Stimulated activated CD8-positive, alpha-beta memory T cell treated with anti-CD3 and anti-CD28 coated beads, Interleukin-15, amount 100 ng/mL, for 1 hour (primary cell): ENCODE results near the gene GRM5.
"Not testable (repeated sequence)": the region's sequence is repeated elsewhere in the genome, so short reads cannot be mapped to it uniquely, and the experiment has no call there.

Experiments used
- DNase-seq: peaks from one replicate; pipeline ENCODE4 v3.0.0-alpha.2; 2020; ENCODE audit warnings: low read depth

Gene GRM5

DNA sequence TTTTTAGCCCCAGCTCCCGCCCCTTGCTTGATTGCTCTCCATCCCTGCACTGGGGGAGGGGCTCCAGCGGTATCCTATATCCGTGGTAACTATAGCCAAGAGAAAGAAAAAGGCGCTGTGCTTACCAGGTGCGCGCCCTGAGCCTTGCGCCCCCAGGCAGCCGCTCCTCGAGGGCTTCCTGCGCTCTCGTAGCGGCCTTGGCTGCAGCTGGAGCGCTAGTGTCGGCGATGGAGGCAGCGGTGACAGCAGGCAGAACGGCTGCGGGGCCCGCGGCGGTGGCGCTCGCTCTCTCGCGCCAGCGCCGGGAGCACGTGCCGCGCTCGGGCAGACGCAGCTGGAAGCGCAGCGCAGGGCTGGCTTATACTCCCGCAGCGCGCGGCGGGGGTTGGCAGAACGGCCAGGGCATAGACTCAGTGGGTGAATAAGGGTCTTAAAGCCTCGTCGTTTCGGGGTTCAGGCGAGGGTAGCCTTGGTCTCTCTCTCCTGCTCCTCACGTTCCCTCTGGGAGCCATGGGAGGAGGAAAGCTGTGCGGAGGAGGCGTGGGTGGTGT lies at the start of gene GRM5:
Gene GRM5 (minus strand): TSS at position 332 of the 551 bp plus-strand sequence. CDS start 18,110 bp downstream, outside the sequence.
- not testable (repeated sequence) for DNase-seq

DNA sequence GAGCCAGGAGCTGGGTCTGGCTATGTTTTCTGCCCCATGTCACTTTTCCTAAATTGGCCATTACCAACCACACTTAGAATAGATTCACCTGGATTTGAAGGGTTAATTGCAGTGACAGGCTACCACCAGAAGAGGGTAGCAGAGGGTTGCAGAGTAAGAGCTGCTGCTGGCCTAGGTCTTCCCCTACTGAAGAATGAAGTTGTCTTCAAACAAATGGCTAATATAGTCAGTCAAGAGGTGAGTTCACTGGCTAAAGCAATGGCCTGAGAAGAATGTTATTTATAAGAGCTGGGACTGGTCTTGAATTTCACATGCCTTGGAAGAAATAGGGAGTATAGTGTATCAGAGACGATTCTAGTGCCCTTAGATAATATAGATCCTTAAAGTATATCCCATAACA lies 32.2 kb upstream of the GRM5 start:
- not testable (repeated sequence) for DNase-seq

DNA sequence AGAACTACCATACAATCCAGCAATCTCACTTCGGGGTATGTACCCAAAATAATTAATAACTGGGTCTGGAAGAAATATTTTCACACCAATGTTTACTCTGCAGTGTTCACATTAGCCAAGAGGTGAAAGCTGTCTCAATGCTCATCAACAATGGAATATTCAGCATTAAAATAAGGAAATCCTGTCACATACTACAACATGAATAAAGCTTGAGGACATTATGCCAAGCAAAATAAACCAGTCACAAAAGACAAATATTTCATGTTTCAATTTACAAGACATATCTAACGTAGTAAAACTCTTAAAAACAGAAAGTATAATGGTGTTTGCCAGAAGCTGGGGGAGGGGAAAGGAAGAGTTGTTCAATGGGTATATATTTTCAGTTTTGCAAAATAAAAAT lies 28.0 kb upstream of the GRM5 start:
- not testable (repeated sequence) for DNase-seq

DNA sequence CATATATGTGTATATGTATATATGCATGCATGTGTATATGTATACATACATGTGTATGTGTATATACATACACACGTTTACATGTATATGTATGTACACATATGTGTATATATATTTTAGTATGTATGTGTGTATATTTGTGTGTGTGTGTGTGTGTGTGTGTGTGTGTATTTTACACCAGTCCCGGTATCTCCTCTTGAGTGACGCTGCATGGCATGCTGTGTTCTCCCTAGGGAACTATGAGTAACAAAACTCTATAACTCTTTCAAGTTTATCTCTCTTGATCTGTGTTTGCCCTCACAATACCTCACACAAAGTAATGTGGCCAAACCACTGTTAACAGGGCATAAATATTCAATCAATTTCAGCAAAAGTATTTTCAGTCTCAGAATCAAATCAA lies 19.2 kb upstream of the GRM5 start:
- not testable (repeated sequence) for DNase-seq

DNA sequence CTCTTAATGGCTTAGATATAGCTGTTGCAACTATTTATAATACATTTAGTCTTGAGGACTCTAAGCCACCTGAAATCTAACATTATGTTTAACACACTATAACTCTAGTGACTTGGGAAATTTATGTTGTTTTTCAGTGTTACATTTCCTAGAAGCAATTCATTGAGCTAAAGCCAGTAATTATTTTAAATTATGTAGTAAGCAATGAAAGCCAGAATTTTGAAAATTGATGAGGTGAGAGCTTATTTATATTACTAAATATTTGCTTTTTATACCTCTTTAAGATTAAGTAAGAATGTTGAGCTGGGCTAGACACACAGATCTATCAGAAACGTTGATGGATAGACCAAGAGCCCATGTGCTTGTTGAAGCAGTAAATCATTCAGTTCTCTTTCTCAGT lies 5.1 kb upstream of the GRM5 start:
- not testable (repeated sequence) for DNase-seq

DNA sequence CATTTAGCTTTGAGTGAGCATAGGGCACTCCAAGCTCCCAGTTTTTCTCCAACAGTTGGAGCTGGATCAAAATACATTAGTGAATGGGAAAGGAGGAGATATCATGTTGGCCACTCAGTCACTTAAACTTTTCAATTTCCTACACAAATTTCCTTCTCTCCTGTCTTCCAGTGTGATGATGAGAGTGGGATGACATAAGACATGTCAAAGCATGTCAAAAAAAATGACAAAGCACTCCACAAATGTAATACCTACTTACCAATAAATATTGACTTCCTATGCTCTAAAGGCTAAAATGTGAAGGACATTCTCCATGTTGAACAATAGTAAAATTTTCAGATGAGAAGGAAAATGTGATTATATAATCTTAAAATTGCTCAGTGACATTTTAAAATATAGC lies 1.5 kb upstream of the GRM5 start:
- DNase-seq: no peak

DNA sequence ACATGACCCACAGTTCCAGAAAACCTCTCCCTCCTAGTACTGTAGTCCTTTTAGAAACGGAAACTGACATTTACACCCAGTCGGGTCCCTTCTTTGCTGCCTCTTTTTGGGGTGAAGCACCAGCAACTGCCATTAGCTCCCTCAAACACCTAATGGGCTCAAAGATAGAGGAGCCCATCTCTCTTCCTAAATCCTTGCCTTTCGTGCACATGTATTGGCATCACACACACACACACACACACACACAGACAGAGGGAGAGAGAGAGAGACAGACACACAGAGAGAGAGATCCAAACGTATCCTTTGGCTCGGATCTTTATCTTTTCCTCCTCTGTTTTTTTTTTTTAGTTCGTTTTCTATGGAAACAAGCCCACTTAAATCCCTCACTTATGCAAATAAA lies 716 bp downstream of the GRM5 start:
- no peak for DNase-seq

DNA sequence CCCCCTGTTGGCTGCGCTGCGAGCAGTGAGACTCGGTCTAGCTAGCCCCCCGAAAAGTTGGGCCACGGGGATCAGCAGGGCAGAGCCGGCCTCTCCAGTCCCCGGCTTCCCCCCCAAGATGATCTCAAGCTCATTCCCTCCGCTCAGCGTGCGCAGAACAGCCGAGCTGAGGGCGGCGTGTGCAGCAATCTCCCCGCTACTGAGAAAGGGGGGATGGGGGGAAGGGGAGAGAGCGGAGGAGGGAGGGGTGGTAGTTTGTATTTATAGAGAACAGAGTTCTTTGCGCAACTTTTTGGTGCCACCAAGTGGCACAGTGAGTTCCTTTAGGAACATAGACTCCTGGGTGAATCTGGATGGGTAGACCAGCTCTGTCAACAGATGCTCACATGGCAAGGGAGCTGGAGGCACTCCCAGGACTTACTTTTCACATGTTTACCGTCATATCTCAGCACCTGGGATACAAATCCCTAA lies 2.3 kb downstream of the GRM5 start:
- DNase-seq: not testable (repeated sequence)

DNA sequence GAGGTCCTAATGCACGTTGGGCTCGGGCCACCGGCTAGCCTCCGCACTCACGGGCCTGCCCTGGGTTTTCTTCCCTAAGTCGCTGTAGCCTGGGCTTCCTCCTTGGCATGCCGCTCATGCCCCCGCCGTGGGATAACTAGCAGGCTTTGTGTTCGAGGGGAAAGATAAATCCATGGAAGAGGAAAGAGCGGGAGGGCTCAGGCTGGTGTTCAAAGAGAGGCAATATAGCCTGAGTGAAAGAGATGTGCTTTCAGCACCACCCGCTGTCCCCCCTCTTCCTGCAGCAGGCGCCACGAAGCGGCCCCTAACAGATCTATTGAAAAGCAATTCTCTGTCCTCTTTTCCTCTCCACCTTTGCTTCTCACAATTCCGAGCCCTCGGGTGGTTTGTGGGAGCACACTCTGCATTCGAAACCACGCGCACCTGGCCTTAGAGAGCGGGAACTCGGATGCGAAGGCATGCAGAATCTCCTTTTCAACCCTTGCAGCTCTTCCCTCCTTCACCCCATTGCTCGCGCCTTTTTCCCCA lies 2.9 kb downstream of the GRM5 start:
- DNase-seq: not testable (repeated sequence)

DNA sequence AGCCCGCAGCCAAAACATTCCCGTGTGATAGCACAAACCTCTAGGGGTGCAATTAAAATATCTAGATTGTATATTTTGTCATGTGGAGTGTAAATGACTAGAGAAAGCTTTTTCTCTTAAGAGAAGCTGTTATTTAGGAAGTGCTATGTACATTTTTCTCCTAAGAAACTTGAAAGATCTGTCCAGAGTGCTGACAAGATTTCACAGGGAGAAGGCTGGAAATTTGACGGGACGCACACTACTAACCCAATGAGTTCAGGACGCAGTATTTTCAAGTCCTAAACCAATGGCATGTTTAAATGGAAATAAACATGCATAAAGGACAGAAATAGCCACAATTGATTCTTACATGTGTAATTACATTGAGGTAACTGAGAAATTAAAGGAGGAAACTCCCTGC lies 3.9 kb downstream of the GRM5 start:
- not testable (repeated sequence) for DNase-seq

DNA sequence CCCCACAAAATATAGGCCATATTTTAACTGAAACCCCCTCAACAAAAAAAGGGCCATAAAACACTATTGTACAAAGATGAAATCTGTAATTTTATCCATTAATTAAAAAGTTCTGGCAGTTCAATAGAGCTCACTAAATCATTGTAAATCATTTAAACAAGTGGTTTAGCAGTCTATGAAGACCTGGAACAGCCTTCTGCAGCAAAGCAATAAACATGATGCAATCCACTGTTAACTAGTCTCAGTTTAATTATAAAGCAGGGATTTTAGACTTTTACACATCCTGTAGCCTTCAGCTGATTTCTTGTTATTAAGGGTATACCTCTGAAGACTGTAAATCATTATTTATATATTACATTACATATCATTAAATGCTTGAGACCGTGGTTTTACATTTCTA lies 8.4 kb downstream of the GRM5 start:
- DNase-seq: not testable (repeated sequence)

DNA sequence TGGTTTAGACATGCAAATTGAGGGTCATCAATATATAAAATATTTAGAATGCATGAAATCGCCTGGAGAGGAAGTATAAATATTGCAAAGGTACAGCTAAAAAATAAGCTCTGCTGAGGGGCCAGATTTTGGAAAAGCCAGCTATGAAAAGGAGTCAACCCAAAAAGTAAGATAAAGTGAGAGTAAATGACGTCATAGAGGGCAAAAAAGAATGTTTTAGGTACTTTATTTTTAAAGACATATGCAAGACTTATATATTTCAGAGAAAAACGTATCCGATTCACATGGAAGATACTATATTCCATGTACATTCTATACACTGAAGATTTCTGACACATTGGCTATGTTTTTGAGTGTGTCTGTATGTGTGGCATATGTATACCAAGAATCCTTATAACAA lies 13.6 kb downstream of the GRM5 start:
- no peak for DNase-seq

DNA sequence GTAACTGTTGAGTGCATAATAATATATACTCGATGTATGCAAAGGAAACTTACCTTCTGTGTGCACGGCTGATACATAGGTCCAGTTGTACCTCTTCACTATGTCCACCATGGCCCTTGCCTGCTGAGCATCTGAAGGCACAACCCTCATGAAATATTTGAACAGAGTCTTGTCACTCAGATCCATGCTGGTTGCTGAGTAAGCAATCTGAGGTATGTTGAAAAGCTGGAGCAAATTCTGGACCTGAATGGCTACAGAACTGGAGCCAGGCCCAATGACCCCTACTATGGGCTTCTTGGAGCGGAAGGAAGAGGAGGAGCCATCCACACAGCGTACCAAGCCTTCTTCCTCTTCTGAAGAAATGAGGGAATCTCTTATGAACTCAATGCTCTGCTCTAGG lies 18.6 kb downstream of the GRM5 start:
- DNase-seq: not testable (repeated sequence)

DNA sequence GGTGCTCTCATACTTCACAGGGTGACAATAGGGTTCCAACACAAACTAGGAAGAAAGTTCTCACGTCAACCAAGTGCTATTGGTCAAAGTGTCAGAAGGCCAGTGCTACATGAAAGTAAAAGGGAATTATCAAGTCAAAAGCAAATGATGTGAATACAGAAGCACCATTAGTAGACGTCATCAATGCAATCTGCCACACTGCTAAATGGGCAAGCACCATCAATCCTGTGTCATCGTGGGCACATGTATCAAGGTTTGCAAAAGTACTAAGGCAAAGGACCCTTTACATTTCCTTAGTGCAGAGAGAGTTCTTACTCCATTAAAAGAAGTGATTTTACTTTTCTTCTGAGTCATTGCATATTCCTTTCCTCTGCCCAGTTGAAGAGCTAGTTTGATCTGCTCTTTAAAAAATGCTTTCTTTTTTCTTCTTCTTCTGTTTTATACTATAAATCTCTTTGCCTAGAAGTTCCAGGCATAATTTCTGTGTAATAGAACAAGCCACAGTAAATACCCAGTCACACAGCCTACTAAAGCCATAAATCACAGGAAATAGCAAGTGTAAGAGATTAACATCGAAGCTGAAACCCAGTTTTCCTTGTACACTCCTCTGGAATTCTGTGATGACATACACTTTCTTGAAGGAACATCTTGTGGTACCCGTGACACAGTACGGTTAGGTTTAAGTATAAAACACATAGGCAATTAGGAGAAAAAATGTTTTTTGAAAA lies 21.8 kb downstream of the GRM5 start:
- DNase-seq: not testable (repeated sequence)

DNA sequence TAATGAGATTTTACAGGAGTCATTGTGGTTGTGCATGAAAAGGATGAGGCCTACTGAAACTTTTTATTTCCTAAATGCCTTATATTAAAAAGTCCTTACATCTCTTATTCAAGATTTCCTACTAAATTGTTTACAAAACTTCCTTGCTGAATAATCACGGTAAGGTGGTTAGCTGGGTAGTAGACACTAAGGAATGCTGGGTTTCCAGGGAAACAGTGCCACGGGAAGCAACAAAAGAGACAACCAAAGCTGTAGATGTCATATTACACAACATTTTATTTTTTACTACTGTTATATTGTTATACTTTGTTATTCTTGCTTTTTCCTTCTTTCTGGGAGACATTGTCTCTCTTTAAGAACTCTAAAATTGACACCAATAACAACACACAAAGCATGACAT lies 36.1 kb downstream of the GRM5 start:
- DNase-seq: not testable (repeated sequence)

DNA sequence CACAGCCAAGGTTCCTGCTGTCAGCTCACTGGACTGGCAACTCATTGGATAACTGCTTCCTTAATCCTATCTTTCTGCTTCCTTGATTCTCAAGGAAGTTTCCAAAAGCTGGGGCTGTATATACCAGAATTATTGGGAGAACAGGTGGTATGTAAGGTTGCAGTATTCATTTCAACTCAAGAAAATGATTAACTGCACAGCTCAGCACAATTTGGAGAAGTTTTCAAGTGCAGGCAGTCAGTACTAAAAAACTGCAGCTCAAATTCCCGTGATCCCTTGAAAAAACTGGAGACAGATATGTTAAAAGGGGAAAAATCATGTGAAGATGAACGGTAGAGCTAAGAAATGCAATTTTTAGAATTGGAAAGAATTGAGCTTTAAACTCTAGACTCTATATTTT lies 44.4 kb downstream of the GRM5 start:
- no peak for DNase-seq

DNA sequence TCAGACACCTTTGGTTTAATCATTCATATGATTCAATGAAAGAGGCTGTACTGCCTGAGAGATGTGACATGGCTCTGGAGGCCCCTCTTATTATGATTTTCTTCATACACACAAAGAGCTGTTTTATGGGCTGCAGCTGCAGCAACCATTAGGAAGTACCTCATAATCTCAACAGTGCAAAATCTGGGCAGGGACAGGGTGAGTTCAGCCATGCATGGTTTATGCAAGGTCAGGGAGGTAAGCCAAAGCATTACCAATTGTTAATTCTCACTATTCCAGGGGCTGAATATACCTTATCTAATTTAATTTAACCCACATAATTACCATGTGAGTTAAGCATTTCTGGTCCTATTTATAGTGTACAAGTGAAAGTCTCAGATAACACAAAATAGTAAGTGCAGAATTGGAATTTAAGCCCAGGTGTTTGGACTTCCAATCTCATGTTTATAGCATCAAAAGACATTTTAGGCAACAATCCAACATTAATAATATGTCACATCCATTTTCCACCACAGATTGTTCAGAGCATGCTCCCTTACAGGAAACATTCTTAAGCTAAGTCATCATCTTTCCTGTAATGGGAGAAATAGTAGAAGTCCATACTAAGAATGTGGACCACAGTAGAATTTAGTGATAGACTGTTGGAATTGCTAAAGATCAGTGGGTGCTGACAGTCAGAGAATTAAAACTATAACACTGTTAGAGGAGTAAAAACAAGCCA lies 45.8 kb downstream of the GRM5 start:
- not testable (repeated sequence) for DNase-seq

DNA sequence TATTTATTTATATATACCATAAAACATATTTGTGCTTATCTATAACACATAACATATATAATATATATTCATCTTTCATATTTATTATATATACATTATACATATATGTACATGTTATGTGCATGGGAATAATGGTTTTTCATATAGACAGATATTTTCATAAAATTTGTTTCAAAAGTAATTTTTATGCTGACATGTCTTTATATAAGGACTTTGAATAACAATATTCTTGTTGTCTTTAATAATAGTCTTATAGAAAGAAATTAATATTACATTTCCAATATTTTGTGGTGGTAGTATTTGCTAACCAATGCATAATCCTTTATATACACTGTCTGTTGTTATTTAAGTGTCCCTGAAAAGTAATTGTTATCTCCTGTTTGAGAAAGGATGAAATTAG lies 49.6 kb downstream of the GRM5 start:
- no peak for DNase-seq

DNA sequence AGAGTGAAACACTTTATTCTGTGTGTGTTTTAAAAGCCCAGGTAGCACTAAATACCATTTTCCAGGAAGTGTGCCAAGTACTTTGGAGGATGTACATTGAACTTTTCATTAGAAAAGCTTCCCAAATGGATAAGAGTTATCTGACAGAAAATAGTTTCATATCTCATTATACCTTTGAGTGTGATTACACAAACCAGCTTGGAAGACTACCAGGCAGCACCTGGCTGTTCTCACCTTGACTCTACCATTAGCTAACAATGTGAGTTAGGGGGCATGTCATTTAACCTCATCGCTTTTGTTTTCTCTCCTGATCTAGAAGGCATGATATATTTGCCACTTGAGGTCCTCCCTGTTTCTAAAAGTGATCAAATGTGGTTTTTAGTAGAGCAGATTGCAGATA lies 50.2 kb downstream of the GRM5 start:
- no peak for DNase-seq

DNA sequence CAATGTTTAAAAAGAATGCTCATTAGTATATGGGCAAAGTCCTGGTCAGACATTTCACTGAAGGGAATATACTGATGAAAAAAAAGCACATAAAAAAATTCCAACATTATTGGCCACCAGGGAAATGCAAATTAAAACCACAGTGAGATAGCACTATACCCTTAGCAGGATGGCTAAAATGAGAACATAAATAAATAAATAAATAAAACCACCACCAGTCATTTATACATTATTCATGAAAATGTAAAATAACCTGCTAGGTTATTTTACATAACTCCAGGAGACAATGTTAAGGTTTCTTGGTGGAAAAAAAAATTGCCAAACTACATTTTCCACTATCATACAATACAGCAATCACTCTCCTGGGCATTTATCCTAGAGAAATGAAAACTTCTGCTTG lies 64.9 kb downstream of the GRM5 start:
- DNase-seq: not testable (repeated sequence)

DNA sequence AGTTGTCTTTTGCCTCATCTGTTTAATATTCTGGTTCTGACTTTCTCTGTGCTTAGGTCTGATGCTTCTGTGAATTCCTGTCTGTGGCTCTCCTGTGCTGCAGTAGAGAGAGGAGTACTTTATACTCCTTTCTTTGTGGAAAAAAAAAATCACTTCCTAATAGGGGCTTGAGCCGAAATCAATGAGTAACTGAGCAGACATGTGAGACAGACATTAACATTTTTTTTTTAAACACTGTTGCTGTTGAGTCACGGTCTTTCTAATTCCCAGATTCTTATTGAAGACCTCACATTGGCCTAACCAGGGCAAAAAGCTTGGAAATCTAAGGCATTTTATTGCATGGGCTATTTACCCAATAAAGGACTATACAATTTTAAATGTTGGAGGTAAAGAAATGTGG lies 86.1 kb downstream of the GRM5 start:
- DNase-seq: no peak

DNA sequence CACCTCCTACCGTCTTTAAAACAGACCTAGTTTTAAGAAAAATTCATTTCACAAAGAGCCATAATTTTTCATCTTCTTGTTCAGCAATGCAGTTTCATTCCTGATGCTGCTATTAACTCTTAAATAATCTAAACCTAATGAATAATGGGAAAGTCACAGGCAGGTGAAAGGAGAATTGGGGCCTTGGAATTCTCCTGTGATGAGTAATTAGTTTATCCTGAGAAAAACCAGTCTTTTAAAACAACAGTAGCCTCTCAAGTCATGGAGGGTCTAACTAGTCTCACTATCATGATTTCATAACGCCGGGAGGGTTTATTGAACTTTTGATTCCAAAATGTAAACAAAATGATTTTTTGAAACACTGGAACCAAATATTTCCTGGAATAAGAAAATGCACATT lies 86.8 kb downstream of the GRM5 start:
- not testable (repeated sequence) for DNase-seq

DNA sequence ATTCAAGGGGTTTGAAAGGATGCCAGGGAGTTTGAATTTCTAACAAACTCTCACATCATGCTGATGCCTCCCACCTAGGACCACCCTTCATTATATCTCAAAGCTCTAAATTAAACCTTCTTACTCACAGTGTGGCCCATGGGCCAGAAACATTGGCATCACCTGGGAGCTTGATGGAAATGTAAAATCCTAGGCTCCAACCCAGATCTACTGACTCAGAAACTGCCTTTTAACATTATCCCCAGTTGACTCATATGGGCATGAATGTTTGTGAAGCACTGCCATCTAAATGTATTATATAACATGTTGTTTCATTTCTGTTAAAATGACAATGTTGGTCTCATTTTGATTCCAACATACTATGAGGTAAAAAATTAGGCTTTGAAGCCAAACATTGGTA lies 90.3 kb downstream of the GRM5 start:
- DNase-seq: not testable (repeated sequence)
